Activated B cell treated with CpG ODN at 0.5 μM for 24 hours (primary cell): ENCODE results near the gene PASK. TPM values are rescaled to one million over a fixed set of nuclear protein-coding genes. Genes with fewer than 3 reads are reported as not detected.

Experiments used
- ATAC-seq: fragments of 200-7000 bp; cut with Tn5 transposase; one replicate; pipeline ENCODE4 v1.10.0; 2021; ENCODE audit warnings: low read depth, mild to moderate bottlenecking, moderate library complexity
- CTCF ChIA-PET: fragments of 350-600 bp; sonication (Branson Sonifier 250); formaldehyde crosslinking; loops from one replicate; lab custom pipeline; 2021; ENCODE audit warnings: antibody characterized with exemption; lab: Charles Lee
- POLR2A ChIA-PET: fragments of 350-600 bp; sonication (Branson Sonifier 250); formaldehyde crosslinking; loops from one replicate; lab custom pipeline; 2021; ENCODE audit warnings: antibody characterized with exemption; lab: Charles Lee
- DNase-seq: peaks from one replicate; pipeline ENCODE4 v3.0.0; 2022
- H3K27ac Mint-ChIP-seq: one replicate; pipeline ENCODE4 v1.8.0; 2020; ENCODE audit warnings: mixed read lengths
- H3K27me3 Mint-ChIP-seq: one replicate; pipeline ENCODE4 v1.8.0; 2021; ENCODE audit warnings: mixed read lengths
- H3K36me3 Mint-ChIP-seq: one replicate; pipeline ENCODE4 v1.8.0; 2021; ENCODE audit warnings: low read depth, mixed read lengths
- H3K4me1 Mint-ChIP-seq: one replicate; pipeline ENCODE4 v1.8.0; 2021; ENCODE audit warnings: mixed read lengths
- H3K4me3 Mint-ChIP-seq: one replicate; pipeline ENCODE4 v1.8.0; 2020; ENCODE audit warnings: mild to moderate bottlenecking, mixed read lengths
- H3K9me3 Mint-ChIP-seq: one replicate; pipeline ENCODE4 v1.8.0; 2020; ENCODE audit warnings: mixed read lengths
- intact Hi-C: fragments of 100-400 bp; cut with micrococcal nuclease; formaldehyde crosslinking; loops from one replicate; pipeline ENCODE4 v1.15.1; 2024
- total RNA-seq: library from RNA; stranded (reverse); gene quantifications from 2 replicates; pipeline ENCODE4 v1.2.3, GENCODE V29; 2022
- TF ChIP-seq, protein P1 (sequence below): fragments of 200-600 bp; IDR thresholded peaks from one replicate; pipeline ENCODE4 v1.8.0; 2022; ENCODE audit warnings: antibody characterized with exemption, mild to moderate bottlenecking

The PASK gene
- total RNA-seq, 1 donor from 2014 or later, result 150 TPM

- no peak overlapping the region for H3K27ac Mint-ChIP-seq
- H3K9me3 Mint-ChIP-seq, result no peaks in the 10 kb centered on the region
- TF ChIP-seq, protein P1, sequence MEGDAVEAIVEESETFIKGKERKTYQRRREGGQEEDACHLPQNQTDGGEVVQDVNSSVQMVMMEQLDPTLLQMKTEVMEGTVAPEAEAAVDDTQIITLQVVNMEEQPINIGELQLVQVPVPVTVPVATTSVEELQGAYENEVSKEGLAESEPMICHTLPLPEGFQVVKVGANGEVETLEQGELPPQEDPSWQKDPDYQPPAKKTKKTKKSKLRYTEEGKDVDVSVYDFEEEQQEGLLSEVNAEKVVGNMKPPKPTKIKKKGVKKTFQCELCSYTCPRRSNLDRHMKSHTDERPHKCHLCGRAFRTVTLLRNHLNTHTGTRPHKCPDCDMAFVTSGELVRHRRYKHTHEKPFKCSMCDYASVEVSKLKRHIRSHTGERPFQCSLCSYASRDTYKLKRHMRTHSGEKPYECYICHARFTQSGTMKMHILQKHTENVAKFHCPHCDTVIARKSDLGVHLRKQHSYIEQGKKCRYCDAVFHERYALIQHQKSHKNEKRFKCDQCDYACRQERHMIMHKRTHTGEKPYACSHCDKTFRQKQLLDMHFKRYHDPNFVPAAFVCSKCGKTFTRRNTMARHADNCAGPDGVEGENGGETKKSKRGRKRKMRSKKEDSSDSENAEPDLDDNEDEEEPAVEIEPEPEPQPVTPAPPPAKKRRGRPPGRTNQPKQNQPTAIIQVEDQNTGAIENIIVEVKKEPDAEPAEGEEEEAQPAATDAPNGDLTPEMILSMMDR, result no peak
- peaks cover 33% of the 10 kb centered on the region for H3K4me1 Mint-ChIP-seq
- DNase-seq (no peak), ATAC-seq (no peak)
- intact Hi-C loops, result loop anchor here (5.0 to 10.0 kb wide), 3 partner anchors 64 to 461 kb away; partner anchors contain the start of gene SNED1
- peaks cover 52% of the 10 kb centered on the region for H3K36me3 Mint-ChIP-seq
- no peak overlapping the region for H3K4me3 Mint-ChIP-seq
- H3K27me3 Mint-ChIP-seq, result no peaks in the 10 kb centered on the region
- POLR2A ChIA-PET, result interaction anchor here (0.7 kb wide), 1 partner anchor 161 kb away, joined by 8 read pairs; no protein-coding TSS in a partner anchor
- CTCF ChIA-PET, result no interaction called here
These were observed 4.3 kb upstream of the PASK start for GRCh38 chr2:241153616-241154015.

GRCh38 chr2:241151934-241152660 lies 2.8 kb upstream of the PASK start:
- ChIA-PET CTCF (interaction anchor here (2.1 to 3.9 kb wide), 2 partner anchors 57 to 74 kb away, joined by 6 to 69 read pairs; no protein-coding TSS in a partner anchor), POLR2A (interaction anchor here (1.2 to 5.5 kb wide), 5 partner anchors 26 to 591 kb away, joined by 4 to 137 read pairs (median 47); partner anchors contain the start of gene MTERF4)
- TF ChIP-seq, protein P1, result no peak
- no peaks in the 10 kb centered on the region for H3K9me3 Mint-ChIP-seq
- peaks cover 39% of the 10 kb centered on the region for H3K36me3 Mint-ChIP-seq
- ATAC-seq (no peak), DNase-seq (no peak)
- intact Hi-C loops, result loop anchor here (2.0 to 10.0 kb wide), 5 partner anchors 65 to 463 kb away; partner anchors contain the start of genes HDLBP, SEPTIN2 and SNED1
- peaks cover 32% of the 10 kb centered on the region for H3K4me1 Mint-ChIP-seq
- H3K4me3 Mint-ChIP-seq, result peak overlapping the region; percentile 50
- H3K27me3 Mint-ChIP-seq, result no peaks in the 10 kb centered on the region
- H3K27ac Mint-ChIP-seq, result no peak overlapping the region

DNA sequence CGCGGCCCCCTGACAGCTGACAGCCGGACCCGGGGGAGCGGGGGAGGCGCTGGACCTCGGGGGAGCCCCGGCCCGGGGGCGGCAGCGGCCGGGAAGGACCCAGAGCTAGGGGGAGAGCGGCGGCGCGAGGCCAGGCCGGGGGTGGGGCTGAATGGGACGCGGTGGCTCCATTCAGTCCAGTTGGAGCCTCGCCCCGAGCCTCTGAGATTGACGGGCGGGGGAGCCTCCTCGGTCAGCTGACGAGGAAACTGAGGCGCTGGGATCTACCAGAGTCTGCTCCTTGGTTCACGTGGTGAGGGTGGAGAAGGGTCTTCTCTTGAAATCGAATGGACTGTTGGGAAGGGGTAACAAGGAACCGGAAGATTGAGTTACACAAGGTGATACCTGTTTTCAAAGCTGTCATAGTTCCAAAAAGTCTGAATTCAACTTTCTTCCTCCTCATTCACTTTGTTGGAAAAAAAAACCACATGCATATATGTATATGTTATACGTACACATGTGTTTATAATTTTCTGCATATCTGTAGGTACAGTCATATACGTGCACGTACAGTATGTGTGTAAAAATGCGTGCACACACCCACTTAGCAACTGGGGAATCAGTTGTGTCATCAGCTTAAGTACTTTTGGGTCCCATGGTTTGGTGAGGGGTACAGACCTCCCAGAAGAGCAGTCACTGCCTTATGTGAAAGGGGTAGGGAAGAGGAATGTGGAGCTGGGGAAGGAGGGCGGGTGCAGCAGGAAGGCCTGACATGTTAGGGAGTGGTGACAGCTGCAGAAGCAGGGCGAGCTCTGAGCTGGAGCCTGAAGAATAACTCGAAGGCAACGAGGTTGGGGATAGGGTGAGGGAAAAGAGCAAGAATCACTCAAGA lies 1.6 kb upstream of the PASK start:
- ChIA-PET CTCF (interaction anchor here (1.0 to 3.9 kb wide), 10 partner anchors 11 to 301 kb away, joined by 3 to 69 read pairs (median 5); partner anchors contain the start of gene MTERF4), POLR2A (interaction anchor here (0.6 to 5.5 kb wide), 21 partner anchors 10 to 712 kb away, joined by 3 to 137 read pairs (median 6); partner anchors contain the start of genes HDLBP, MTERF4 and SEPTIN2)
- peak overlapping the region; percentile 100 for H3K4me3 Mint-ChIP-seq
- DNase-seq, result no peak
- intact Hi-C loops, result loop anchor here (1.0 to 10.0 kb wide), 12 partner anchors 24 to 464 kb away; partner anchors contain the start of genes HDLBP, MTERF4, SEPTIN2 and SNED1
- H3K4me1 Mint-ChIP-seq, result peaks cover 26% of the 10 kb centered on the region
- no peaks in the 10 kb centered on the region for H3K9me3 Mint-ChIP-seq
- H3K36me3 Mint-ChIP-seq, result peaks cover 34% of the 10 kb centered on the region
- TF ChIP-seq, protein P1, result no peak
- peak overlapping the region; percentile 95 for H3K27ac Mint-ChIP-seq
- H3K27me3 Mint-ChIP-seq, result no peaks in the 10 kb centered on the region
- no peak for ATAC-seq

- Mint-ChIP-seq H3K4me1 (peaks cover 26% of the 10 kb centered on the region), H3K36me3 (peaks cover 30% of the 10 kb centered on the region), H3K9me3 (no peaks in the 10 kb centered on the region), H3K27ac (peak within 1 kb of the TSS; percentile 95), H3K27me3 (no peaks in the 10 kb centered on the region), H3K4me3 (peak within 1 kb of the TSS; percentile 100)
- TF ChIP-seq, protein P1, result no peak
- ATAC-seq, result peak; percentile 83
- ChIA-PET POLR2A (interaction anchor here (0.6 to 5.5 kb wide), 27 partner anchors 10 to 711 kb away, joined by 3 to 137 read pairs (median 6); partner anchors contain the start of genes HDLBP, MTERF4 and SEPTIN2), CTCF (interaction anchor here (1.0 to 3.9 kb wide), 15 partner anchors 37 to 300 kb away, joined by 3 to 69 read pairs (median 5); partner anchors contain the start of gene MTERF4)
- DNase-seq, result peak; percentile 84
- intact Hi-C loops, result loop anchor here (1.0 to 10.0 kb wide), 13 partner anchors 23 to 465 kb away; partner anchors contain the start of genes FARP2, HDLBP, MTERF4 and SEPTIN2
These were observed 820 bp upstream of the PASK start, which contains the start of gene PPP1R7 for GRCh38 chr2:241149925-241150659. TSS of gene PPP1R7 (plus strand) at chr2:241150467. CDS start at chr2:241150496, 29 bp downstream.
